ENCODE measurements around the gene ZSWIM9.

The ZSWIM9 gene

DNA sequence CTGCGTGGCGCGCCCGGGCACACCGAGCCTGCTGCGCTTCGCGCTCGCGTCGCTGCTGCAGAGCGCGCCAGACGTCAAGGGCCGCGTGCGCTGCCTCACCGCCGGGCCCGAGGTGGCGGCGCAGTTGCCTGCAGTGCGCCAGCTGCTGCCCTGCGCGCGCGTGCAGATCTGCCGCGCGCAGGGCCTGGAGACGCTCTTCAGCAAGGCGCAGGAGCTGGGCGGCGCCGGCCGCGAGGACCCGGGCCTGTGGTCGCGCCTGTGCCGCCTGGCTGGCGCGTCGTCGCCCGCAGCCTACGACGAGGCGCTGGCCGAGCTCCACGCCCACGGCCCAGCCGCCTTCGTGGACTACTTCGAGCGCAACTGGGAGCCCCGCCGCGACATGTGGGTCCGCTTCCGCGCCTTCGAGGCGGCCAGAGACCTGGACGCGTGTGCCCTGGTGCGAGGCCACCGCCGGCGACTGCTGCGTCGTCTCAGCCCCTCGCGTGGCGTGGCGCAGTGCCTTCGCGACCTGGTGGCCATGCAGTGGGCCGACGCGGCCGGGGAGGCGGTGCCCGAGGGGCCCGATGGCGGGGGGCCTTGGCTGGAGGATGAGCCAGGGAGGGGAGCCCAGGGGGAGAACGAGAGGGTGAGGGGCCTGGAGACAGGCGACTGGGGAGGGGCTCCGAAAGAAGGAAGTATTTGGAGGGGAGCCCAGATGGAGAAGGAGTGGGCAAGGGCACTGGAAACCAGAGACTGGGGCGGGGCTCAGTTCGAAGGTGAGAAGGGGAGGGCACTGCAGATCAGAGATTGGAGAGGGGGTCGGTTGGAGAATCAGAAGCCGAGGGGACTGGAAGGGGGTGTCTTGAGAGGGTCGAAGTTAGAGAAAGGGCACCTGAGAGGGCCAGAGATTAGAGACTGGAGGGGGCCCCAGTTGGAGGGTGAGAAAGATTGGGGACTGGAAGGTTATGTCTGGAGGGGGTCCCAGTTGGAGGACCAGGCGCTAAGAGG lies 24.7 kb downstream of the ZSWIM9 start:
- H3K36me3 ChIP-seq (ENCODE audit: control insufficient read depth, insufficient read depth, low read length, severe bottlenecking) = no peaks in the 10 kb centered on the region
- H3K4me3 ChIP-seq (ENCODE audit: low read length) = no peak overlapping the region
- no peaks in the 10 kb centered on the region for H3K4me1 ChIP-seq (ENCODE audit: control insufficient read depth, insufficient read depth, low read length)
- H3K9ac ChIP-seq (ENCODE audit: low read length) = no peak overlapping the region
- H3K9me3 ChIP-seq (ENCODE audit: control insufficient read depth, low read length) = no peaks in the 10 kb centered on the region
- no peaks in the 10 kb centered on the region for H3K27me3 ChIP-seq (replicated peaks; ENCODE audit: control insufficient read depth, insufficient read depth, low read length)
- no peak for DNase-seq (ENCODE audit: low read depth)

DNA sequence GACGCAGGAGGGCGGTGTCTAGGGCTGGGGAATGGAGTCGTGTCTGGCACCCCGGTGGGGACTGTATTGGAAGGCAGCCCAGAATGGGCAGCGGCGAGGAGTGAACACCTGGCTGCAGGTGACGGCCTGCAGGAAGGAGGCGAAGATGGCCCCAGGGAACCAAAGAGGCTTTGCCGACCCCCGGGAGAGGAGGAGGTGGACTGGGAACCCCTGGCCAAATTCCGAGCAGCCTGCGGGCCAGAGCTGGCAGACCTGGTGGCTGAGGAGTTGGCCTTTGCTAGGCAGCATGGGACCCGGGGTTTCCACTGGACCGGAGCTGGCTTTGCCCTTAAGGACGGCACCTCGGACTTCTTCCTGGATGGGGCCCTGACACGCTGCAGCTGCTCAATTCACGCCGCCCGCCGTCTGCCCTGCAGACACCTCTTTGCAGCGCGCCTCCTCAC lies 25.9 kb downstream of the ZSWIM9 start:
- Histone ChIP-seq H3K4me1 (ENCODE audit: control insufficient read depth, insufficient read depth, low read length) (no peaks in the 10 kb centered on the region), H3K4me3 (ENCODE audit: low read length) (no peak overlapping the region), H3K9me3 (ENCODE audit: control insufficient read depth, low read length) (no peaks in the 10 kb centered on the region), H3K27me3 (replicated peaks; ENCODE audit: control insufficient read depth, insufficient read depth, low read length) (no peaks in the 10 kb centered on the region), H3K9ac (ENCODE audit: low read length) (no peak overlapping the region), H3K36me3 (ENCODE audit: control insufficient read depth, insufficient read depth, low read length, severe bottlenecking) (no peaks in the 10 kb centered on the region)
- no peak for DNase-seq (ENCODE audit: low read depth)

DNA sequence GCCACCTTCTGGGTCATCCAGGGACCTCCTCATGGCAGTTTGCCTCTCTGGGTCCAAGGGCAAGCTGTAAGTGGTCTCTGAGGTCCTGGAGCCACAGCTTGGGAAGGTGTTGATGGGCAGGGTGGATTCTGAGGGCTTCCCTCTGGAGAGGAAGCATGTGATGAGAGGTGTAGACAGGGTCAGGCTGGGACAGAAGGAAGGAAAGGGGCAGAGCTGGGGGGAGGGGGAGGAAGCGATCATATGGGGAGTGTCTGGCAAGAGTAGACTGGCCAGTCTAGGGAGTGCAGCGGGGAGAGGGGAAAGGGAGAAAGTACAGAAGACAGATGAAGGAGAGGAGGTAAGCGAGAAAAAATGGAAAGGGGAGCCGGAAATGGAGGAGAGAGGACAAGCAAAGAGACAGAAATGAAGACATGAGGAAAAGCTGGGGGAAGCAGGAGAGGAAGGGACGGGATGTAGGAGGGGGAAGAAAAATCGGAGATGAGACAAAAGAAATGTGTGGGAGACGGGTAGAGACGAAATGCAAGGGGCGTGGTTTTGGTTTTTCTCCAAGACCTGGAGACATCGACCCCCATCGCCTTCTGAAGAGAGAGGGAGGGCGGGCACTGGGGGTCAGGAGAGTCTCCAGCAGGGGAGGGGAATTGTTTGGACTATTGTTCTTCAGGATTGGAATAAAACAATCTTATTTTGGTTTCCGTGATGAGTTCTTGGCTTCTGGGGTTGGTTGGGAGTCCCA lies 26.6 kb downstream of the ZSWIM9 start:
- Histone ChIP-seq H3K4me3 (ENCODE audit: low read length) (no peak overlapping the region), H3K9ac (ENCODE audit: low read length) (no peak overlapping the region), H3K36me3 (ENCODE audit: control insufficient read depth, insufficient read depth, low read length, severe bottlenecking) (no peaks in the 10 kb centered on the region), H3K9me3 (ENCODE audit: control insufficient read depth, low read length) (no peaks in the 10 kb centered on the region), H3K27me3 (replicated peaks; ENCODE audit: control insufficient read depth, insufficient read depth, low read length) (no peaks in the 10 kb centered on the region), H3K4me1 (ENCODE audit: control insufficient read depth, insufficient read depth, low read length) (no peaks in the 10 kb centered on the region)
- DNase-seq (ENCODE audit: low read depth) = no peak

DNA sequence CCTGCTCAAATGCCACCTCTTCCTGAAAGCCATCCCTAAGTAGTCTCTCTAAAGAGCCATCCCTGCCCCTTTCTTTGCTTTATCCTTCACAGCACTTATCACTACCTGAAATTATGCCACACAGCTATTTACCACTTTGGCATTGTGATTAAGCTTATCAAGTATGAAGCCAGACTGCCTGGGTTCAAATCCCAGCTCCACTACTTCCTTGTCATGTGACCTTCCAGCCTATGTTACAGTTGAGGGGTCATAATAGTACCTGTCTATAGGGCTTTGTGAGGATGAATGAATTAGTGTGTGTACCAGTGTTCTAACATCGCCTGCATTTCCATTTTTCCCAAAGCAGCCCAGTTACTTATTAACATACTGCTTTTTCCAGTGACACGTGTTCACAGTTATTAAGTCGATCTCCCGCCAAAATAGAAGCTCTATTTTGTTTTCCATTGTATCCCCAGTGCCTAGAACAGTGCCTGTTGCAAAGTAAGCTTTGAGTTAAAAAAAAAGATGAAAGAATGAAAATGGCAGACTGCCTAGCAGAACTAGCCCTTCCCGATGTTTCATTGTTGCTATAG lies 32.8 kb downstream of the ZSWIM9 start:
- peaks cover 10% of the 10 kb centered on the region for H3K4me1 ChIP-seq (ENCODE audit: control insufficient read depth, insufficient read depth, low read length)
- peak overlapping the region; percentile 95 for H3K4me3 ChIP-seq (ENCODE audit: low read length)
- H3K27me3 ChIP-seq (replicated peaks; ENCODE audit: control insufficient read depth, insufficient read depth, low read length) = no peaks in the 10 kb centered on the region
- H3K9me3 ChIP-seq (ENCODE audit: control insufficient read depth, low read length) = no peaks in the 10 kb centered on the region
- no peak for DNase-seq (ENCODE audit: low read depth)
- peak overlapping the region; percentile 88 for H3K9ac ChIP-seq (ENCODE audit: low read length)
- no peaks in the 10 kb centered on the region for H3K36me3 ChIP-seq (ENCODE audit: control insufficient read depth, insufficient read depth, low read length, severe bottlenecking)

DNA sequence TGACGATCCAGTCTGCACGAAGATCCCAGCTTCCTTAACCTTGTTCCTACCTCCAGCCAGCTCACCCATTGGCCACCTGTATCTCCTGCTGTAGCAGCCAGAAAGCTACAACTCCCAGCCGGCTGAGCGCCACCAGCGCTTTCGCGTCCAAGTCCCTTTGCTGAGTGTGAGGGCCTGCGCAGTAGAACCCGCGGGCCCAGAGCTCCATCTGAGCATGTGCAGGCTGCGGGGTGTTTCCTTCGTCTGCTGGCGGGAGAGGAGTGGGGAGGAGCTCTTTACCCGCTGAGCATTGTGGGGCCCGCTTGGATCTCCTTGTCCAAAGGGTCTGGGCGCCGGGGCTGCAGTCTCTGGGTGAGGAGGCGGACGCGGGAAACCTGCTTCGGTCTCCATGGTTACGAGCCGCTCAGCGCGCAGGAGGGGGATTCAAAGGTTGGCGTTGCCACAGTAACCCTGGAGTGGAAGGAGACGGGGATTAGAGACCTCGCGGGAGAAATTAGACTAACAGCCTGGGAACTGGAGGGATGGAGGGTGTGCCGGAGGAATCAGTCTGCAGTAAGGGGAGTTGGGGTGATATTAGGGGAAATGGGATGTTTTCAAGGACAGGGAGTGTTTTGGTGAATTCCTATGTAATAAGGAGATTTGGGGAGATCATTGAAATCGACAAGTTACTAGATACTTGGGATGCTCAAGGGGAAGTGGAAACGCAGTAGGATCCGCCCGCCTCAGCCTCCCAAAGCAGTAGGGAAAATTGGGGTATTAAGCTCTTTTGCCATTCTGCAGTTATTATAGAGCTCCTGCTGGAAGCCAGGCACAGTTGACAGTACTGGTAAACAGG lies 33.5 kb downstream of the ZSWIM9 start:
- Histone ChIP-seq H3K27me3 (replicated peaks; ENCODE audit: control insufficient read depth, insufficient read depth, low read length) (no peaks in the 10 kb centered on the region), H3K36me3 (ENCODE audit: control insufficient read depth, insufficient read depth, low read length, severe bottlenecking) (no peaks in the 10 kb centered on the region), H3K4me3 (ENCODE audit: low read length) (peak overlapping the region; percentile 95), H3K9me3 (ENCODE audit: control insufficient read depth, low read length) (no peaks in the 10 kb centered on the region), H3K4me1 (ENCODE audit: control insufficient read depth, insufficient read depth, low read length) (peaks cover 10% of the 10 kb centered on the region), H3K9ac (ENCODE audit: low read length) (peak overlapping the region; percentile 88)
- DNase-seq (ENCODE audit: low read depth) = peak; percentile 98

DNA sequence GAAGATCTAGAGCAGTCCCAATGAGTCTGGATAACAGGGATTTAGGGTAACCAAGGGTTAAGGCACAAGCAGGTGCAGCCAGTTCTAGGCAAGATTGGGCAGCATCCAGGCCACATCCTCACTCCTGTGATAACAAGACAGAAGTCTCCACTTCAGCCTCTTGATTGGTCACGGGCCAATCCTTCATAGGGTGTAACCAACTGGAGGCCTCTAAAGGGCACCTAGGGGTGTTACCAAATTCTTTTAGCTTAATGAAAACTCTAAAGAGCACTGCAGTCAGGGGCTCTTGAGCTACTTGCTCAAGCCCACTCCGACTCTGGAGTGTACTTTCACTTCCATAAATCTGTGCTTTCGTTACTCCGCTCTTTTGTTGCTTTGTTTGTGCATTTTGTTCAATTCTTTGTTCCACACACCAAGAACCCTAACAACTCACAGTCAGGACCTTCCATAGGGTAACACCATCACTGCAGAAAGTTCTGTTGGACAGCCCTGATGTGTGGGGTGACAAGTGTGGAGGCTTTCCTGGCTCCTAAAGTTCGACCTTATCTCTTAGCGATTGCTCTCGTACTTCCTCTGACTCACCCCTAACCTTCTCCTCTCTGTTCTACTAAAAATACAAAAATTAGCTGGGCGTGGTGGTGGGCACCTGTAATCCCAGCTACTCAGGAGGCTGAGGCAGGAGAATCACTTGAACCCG lies 36.1 kb downstream of the ZSWIM9 start:
- no peak overlapping the region for H3K4me3 ChIP-seq (ENCODE audit: low read length)
- no peak overlapping the region for H3K9ac ChIP-seq (ENCODE audit: low read length)
- no peaks in the 10 kb centered on the region for H3K27me3 ChIP-seq (replicated peaks; ENCODE audit: control insufficient read depth, insufficient read depth, low read length)
- H3K4me1 ChIP-seq (ENCODE audit: control insufficient read depth, insufficient read depth, low read length) = peaks cover 10% of the 10 kb centered on the region
- no peaks in the 10 kb centered on the region for H3K9me3 ChIP-seq (ENCODE audit: control insufficient read depth, low read length)
- DNase-seq (ENCODE audit: low read depth) = no peak
- peaks cover 12% of the 10 kb centered on the region for H3K36me3 ChIP-seq (ENCODE audit: control insufficient read depth, insufficient read depth, low read length, severe bottlenecking)

DNA sequence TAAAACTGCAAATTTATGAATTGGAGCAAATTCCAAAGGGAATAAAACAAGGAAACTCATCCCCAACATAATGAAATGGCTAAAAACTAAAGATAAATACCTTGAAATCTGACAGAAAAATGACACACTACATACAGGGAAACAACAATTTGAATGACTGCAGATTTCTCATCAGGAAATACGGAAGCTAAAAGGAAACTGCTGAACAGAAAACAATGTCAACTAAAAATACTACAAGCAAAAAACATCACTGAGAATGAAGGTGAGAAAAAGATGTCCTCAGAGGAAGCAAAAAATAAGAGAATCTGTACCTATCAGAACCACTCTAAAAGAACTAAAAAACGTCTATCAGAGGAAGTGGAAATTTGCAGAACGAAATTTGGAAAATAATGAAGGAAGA lies 39.5 kb downstream of the ZSWIM9 start:
- H3K36me3 ChIP-seq (ENCODE audit: control insufficient read depth, insufficient read depth, low read length, severe bottlenecking) = peaks cover 24% of the 10 kb centered on the region
- no peak overlapping the region for H3K4me3 ChIP-seq (ENCODE audit: low read length)
- no peaks in the 10 kb centered on the region for H3K9me3 ChIP-seq (ENCODE audit: control insufficient read depth, low read length)
- H3K4me1 ChIP-seq (ENCODE audit: control insufficient read depth, insufficient read depth, low read length) = no peaks in the 10 kb centered on the region
- no peaks in the 10 kb centered on the region for H3K27me3 ChIP-seq (replicated peaks; ENCODE audit: control insufficient read depth, insufficient read depth, low read length)
- no peak for DNase-seq (ENCODE audit: low read depth)
- H3K9ac ChIP-seq (ENCODE audit: low read length) = no peak overlapping the region

DNA sequence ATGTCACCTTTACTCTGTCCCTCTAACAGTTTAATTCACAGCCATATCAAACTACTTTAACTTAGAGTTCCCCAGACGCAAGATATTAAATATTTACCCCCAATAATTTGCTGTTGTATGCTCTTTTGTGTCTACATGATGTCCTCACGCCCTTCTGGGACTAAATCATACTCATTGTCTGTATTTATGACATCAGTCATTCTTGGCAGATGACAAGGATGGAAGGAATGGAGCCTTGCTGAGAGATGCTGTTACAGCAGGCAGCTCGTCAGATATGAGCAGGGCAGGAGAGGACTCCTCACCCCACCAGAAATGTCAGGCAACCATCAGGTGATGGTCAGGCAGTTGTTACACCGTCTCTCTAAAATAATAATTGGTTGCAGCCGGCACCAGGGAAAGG lies 43.5 kb downstream of the ZSWIM9 start:
- H3K4me3 ChIP-seq (ENCODE audit: low read length) = no peak overlapping the region
- H3K9ac ChIP-seq (ENCODE audit: low read length) = no peak overlapping the region
- peaks cover 29% of the 10 kb centered on the region for H3K36me3 ChIP-seq (ENCODE audit: control insufficient read depth, insufficient read depth, low read length, severe bottlenecking)
- no peaks in the 10 kb centered on the region for H3K4me1 ChIP-seq (ENCODE audit: control insufficient read depth, insufficient read depth, low read length)
- H3K27me3 ChIP-seq (replicated peaks; ENCODE audit: control insufficient read depth, insufficient read depth, low read length) = no peaks in the 10 kb centered on the region
- DNase-seq (ENCODE audit: low read depth) = no peak
- no peaks in the 10 kb centered on the region for H3K9me3 ChIP-seq (ENCODE audit: control insufficient read depth, low read length)

DNA sequence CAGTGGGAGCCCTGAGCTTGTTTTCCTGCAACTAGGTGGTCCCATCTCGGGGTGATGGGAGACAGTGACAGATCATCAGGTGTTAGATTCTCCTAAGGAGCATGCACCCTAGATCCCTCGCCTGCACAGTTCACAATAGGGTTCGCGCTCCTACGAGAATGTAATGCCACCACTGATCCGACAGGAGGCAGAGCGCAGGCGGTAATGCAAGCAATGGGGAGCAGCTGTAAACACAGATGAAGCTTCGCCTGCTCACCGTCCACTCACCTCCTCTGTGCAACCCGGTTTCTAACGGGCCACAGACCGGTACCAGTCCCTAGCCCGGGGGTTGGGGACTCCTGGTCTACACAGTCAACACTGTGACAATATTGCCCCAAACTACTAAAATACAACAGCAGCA lies 46.5 kb downstream of the ZSWIM9 start:
- no peak overlapping the region for H3K9ac ChIP-seq (ENCODE audit: low read length)
- H3K36me3 ChIP-seq (ENCODE audit: control insufficient read depth, insufficient read depth, low read length, severe bottlenecking) = peaks cover 14% of the 10 kb centered on the region
- H3K9me3 ChIP-seq (ENCODE audit: control insufficient read depth, low read length) = no peaks in the 10 kb centered on the region
- no peaks in the 10 kb centered on the region for H3K27me3 ChIP-seq (replicated peaks; ENCODE audit: control insufficient read depth, insufficient read depth, low read length)
- DNase-seq (ENCODE audit: low read depth) = no peak
- H3K4me1 ChIP-seq (ENCODE audit: control insufficient read depth, insufficient read depth, low read length) = no peaks in the 10 kb centered on the region
- no peak overlapping the region for H3K4me3 ChIP-seq (ENCODE audit: low read length)

DNA sequence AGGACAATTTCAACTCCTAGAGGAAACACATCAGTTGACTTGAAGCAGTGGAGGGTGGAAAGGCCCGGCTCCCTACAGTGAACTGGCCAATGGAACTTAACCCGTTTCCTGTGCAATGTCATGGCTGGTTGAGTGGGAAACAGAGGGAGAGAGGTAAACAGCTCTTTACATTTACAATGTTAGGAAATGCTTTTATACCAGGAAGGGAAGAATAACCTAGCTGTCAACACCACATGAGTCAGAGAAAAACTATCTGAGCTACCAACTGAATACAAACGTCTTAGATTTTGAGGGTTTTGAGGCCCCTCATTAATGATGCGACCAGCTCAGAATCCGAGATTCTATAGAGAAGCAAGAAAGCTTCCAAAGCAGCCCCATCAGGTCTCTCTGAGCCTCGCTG lies 48.5 kb downstream of the ZSWIM9 start:
- Histone ChIP-seq H3K27me3 (replicated peaks; ENCODE audit: control insufficient read depth, insufficient read depth, low read length) (no peaks in the 10 kb centered on the region), H3K4me1 (ENCODE audit: control insufficient read depth, insufficient read depth, low read length) (no peaks in the 10 kb centered on the region), H3K36me3 (ENCODE audit: control insufficient read depth, insufficient read depth, low read length, severe bottlenecking) (peaks cover 5% of the 10 kb centered on the region), H3K9ac (ENCODE audit: low read length) (no peak overlapping the region), H3K9me3 (ENCODE audit: control insufficient read depth, low read length) (no peaks in the 10 kb centered on the region), H3K4me3 (ENCODE audit: low read length) (no peak overlapping the region)
- no peak for DNase-seq (ENCODE audit: low read depth)
